ENCODE measurements around the gene LPAR1.

Gene LPAR1

DNA sequence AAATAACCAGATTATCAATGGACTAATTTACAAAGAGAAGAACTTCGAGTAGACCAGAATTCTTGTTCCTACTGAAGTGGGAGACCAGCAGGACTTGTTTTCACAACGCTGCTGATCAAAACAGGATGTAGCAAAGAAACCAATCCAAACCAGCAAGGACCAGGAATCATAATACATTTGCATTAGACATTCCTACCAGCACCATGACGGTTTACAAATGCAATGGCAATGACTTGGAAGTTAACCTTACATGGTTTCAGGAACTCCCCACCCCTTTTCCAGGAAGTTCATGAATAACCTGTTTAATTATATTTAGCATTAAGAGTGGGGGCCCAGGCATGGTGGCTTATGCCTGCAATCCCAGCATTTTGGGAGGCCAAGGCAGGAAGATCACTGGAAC is 100.0 kb downstream of the LPAR1 start:
- DNase-seq (no peak), ATAC-seq (no peak)
- Mint-ChIP-seq H3K9me3 (peaks cover 6% of the 10 kb centered on the region), H3K4me1 (peaks cover 6% of the 10 kb centered on the region), H3K27me3 (no peaks in the 10 kb centered on the region), H3K27ac (no peak overlapping the region), H3K36me3 (ENCODE audit: low read depth) (no peaks in the 10 kb centered on the region), H3K4me3 (no peak overlapping the region)

DNA sequence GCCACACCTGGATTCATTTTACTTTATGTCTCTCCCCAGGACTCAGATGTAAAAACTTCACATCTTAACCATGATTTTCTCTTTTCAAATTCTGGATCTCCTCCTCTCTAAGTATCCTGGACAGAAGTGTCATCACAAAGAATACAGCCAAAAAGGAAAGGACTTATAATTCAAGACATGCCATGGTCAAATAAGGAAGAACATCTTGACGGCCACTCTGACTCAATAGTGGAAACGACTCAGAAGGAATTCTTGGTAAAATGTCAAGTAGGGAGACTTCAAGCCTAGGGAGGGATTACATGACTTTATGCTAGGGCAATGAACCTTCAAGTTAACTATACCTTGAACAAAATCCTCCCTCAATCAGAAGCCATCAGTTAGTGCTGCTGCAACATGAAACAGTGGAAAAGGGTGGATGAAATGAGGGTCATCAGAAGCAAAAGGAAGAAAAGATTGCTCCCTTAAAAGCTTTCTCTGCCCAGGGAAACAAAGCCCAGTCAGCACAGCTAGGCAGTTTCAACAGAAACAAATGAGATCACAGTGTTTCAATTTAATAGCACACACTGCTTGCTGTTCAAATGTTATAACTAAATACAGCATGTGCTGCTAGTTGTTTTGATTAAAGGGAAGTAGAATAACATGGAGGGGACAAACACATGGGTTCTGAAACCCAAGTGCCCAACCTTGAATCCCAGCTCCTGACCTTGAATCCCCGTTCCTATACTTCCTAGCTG is 101.4 kb downstream of the LPAR1 start:
- DNase-seq (no peak), ATAC-seq (no peak)
- Mint-ChIP-seq H3K4me1 (peaks cover 7% of the 10 kb centered on the region), H3K36me3 (ENCODE audit: low read depth) (no peaks in the 10 kb centered on the region), H3K27me3 (no peaks in the 10 kb centered on the region), H3K9me3 (peaks cover 6% of the 10 kb centered on the region), H3K4me3 (no peak overlapping the region), H3K27ac (no peak overlapping the region)

DNA sequence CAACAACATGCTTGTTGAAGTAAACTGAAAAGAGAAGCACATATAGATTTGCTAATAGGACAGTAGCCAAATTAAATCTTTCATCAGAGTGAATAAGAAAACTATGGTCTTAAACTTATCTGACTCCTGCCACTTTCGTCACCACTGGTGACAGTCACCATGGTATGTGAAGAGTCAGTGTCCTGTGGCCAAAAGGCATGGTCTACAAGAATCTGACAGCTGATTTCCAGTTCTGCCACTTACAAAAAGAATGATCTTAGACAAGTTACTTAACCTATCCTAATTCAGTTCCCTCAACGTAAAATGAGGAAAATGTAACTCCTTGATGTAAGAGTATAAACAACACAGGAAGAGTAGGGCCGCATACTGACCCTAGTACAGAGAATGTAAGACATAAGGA is 102.0 kb downstream of the LPAR1 start:
- Mint-ChIP-seq H3K9me3 (peaks cover 6% of the 10 kb centered on the region), H3K27ac (no peak overlapping the region), H3K4me1 (peaks cover 7% of the 10 kb centered on the region), H3K4me3 (no peak overlapping the region), H3K36me3 (ENCODE audit: low read depth) (no peaks in the 10 kb centered on the region), H3K27me3 (no peaks in the 10 kb centered on the region)
- no peak for DNase-seq
- ATAC-seq, result no peak

DNA sequence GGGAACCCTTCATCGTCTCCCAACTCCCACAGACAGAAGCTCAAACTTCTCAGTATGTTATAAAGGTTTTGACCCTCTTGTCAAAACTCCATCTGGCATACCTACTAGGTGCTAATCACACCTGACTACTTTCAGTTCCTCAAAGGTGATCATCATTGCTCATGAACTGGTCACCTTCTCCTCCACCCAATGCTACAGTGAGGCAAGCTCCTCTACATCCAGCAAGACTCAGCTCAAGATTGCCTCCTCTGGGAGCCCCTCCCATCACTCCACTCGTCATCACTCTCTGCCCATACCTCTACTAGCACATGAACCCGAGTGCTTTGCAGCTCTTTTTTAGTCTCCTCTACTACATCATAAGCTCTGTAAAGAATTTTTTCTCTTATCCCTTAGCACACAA is 102.4 kb downstream of the LPAR1 start:
- no peak overlapping the region for H3K27ac Mint-ChIP-seq
- no peak overlapping the region for H3K4me3 Mint-ChIP-seq
- peaks cover 7% of the 10 kb centered on the region for H3K4me1 Mint-ChIP-seq
- ATAC-seq (no peak), DNase-seq (no peak)
- H3K9me3 Mint-ChIP-seq, result peaks cover 6% of the 10 kb centered on the region
- no peaks in the 10 kb centered on the region for H3K36me3 Mint-ChIP-seq (ENCODE audit: low read depth)
- H3K27me3 Mint-ChIP-seq, result no peaks in the 10 kb centered on the region

DNA sequence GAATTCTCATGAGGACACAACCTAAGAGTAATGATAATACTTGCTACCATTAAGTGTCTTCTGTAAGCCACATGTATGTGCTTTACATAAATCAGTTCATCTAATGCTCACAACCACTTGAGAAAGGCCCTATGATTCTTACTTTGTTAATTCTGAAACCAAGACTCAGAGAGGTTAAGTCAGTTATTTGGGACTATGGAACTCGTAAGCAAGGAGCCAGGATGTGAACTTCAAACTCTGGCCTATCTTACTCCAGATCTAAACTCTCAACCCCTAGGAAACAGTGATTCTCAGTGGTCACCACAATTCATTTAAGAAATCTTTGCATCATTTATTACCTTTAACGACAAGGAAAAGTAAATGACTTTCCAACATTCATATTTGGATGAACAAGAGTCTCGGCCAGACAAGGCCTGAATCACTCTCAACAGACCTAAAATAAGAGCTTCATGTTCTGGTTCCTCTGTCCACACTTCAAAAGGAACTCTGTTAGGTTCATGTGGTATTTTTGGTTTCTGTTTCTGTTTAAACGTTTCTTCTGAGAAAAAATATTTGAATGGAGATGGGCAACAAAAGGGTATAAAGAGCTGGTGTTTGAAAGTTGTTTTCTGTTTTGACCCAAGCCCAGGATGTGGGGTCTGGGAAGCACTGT is 104.8 kb downstream of the LPAR1 start:
- no peak overlapping the region for H3K27ac Mint-ChIP-seq
- ATAC-seq (no peak), DNase-seq (no peak)

DNA sequence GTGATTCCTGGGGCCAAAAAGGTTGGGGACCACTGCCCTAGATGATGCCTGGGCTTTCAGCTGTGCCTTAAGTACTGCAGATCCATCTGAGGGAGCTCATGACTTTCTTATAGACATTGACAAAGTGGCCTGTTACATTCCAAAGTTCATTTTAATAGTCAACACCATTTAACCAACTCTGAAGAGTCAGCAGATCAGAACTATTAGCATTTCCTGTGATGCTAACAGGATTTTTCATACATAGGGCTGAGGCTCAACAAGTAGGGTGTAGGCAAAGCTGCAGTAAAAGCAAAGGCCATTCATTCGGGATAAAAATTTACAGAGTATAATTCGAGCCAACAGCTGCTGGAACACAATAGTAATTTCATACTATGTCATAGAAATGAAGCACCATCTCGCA is 105.4 kb downstream of the LPAR1 start:
- Mint-ChIP-seq H3K27me3 (no peaks in the 10 kb centered on the region), H3K4me1 (peaks cover 1% of the 10 kb centered on the region), H3K4me3 (no peak overlapping the region), H3K9me3 (no peaks in the 10 kb centered on the region), H3K27ac (no peak overlapping the region), H3K36me3 (ENCODE audit: low read depth) (no peaks in the 10 kb centered on the region)
- ATAC-seq (no peak), DNase-seq (no peak)

More for the DNA sequence above, 104.8 kb downstream of the LPAR1 start:
- no peaks in the 10 kb centered on the region for H3K9me3 Mint-ChIP-seq
- peaks cover 1% of the 10 kb centered on the region for H3K4me1 Mint-ChIP-seq
- H3K36me3 Mint-ChIP-seq (ENCODE audit: low read depth), result no peaks in the 10 kb centered on the region
- no peak overlapping the region for H3K4me3 Mint-ChIP-seq
- H3K27me3 Mint-ChIP-seq, result no peaks in the 10 kb centered on the region

DNA sequence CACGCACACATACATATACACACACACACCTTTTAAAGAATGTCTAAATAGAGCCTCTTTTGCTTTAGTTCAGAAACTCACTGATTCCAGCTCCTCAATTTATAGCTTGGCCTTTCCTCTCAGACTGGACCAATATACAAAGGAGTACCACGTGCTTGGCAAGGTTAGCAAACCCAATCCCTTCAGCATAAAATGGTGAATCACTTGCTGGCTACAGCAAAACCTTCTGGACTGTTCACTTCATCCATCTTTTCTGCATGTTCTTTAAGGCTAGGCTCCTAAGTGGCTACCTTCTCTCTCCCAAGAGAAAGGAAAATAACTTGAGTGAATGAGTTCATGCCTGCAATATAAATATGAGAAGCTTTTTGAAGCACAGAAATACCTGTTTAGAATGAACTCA is 109.7 kb downstream of the LPAR1 start:
- no peaks in the 10 kb centered on the region for H3K9me3 Mint-ChIP-seq
- peaks cover 1% of the 10 kb centered on the region for H3K4me1 Mint-ChIP-seq
- no peaks in the 10 kb centered on the region for H3K27me3 Mint-ChIP-seq
- ATAC-seq, result no peak
- no peak overlapping the region for H3K27ac Mint-ChIP-seq
- H3K36me3 Mint-ChIP-seq (ENCODE audit: low read depth), result no peaks in the 10 kb centered on the region
- no peak for DNase-seq
- H3K4me3 Mint-ChIP-seq, result no peak overlapping the region

DNA sequence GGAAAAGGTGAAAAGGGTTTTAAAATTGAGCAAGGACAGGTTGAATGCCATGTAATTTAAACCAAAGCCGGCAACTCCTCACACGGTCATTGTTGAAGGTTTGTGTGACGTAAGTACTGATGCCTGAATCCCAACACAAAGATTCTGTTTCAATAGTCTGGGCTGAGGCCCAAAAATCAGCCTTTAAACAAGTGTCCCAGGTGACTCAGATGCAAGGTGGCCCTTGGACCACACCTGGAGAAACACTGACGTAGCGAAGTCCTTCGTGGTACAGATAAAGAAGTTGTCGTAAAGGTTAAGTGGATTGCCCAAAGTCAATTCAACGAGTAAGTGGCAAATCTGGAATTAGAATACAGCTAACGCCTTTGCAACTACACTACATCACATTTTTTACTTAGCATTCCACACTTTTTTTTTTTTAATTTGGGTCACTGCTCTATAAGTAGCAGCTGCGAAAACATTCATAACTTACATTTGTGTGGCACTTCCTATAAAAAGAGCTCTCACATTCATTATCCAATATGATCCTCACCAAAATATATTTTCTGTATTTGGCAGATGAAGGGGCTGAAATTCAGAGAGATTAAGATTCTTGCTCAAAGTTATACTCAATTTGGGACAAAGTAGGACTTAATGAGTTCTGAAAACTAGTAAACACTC is 111.3 kb downstream of the LPAR1 start:
- DNase-seq (no peak), ATAC-seq (no peak)
- Mint-ChIP-seq H3K4me3 (no peak overlapping the region), H3K4me1 (no peaks in the 10 kb centered on the region), H3K27ac (no peak overlapping the region), H3K9me3 (no peaks in the 10 kb centered on the region), H3K36me3 (ENCODE audit: low read depth) (no peaks in the 10 kb centered on the region), H3K27me3 (no peaks in the 10 kb centered on the region)

DNA sequence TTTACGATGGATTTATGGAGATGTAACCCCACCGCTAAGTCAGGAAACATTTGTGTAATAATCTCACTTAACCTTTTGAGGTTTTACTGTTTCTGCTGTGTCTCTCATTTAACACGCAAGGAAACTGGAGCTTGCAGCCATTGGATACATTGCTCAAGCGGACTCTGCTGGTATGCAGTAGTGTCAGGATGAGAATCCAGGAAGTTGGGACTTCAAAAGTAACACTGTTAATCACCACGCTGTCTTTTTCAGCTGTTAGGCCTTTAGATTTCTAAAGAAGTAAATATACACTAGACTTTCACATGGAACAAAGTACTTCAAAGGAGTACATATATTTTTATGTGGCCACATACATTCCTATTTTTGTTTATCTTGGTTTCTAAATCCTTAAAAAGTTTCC is 114.7 kb downstream of the LPAR1 start:
- H3K4me1 Mint-ChIP-seq, result no peaks in the 10 kb centered on the region
- H3K27me3 Mint-ChIP-seq, result no peaks in the 10 kb centered on the region
- H3K27ac Mint-ChIP-seq, result no peak overlapping the region
- H3K9me3 Mint-ChIP-seq, result no peaks in the 10 kb centered on the region
- no peak for ATAC-seq
- H3K36me3 Mint-ChIP-seq (ENCODE audit: low read depth), result no peaks in the 10 kb centered on the region
- no peak for DNase-seq
- H3K4me3 Mint-ChIP-seq, result no peak overlapping the region

DNA sequence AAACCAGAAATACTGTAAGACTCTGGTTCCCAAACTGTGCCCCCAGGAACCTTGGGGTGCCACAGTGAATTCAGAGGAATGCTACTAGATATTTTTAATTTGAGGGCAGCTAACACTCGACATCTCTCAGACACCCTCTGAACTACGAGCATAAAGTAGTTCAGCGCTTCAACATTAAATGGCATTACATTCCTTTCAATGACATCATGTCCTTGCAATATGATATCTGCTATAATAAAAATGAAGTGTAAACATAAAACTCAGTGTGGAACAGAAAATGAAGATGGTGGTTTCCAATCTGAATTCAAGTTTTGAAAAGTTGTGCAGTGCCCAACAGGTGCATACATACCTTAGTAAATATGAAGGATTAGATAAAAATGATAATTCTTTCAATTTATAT is 116.1 kb downstream of the LPAR1 start:
- no peaks in the 10 kb centered on the region for H3K4me1 Mint-ChIP-seq
- DNase-seq (no peak), ATAC-seq (no peak)
- H3K9me3 Mint-ChIP-seq, result no peaks in the 10 kb centered on the region
- no peaks in the 10 kb centered on the region for H3K36me3 Mint-ChIP-seq (ENCODE audit: low read depth)
- H3K27ac Mint-ChIP-seq, result no peak overlapping the region
- no peaks in the 10 kb centered on the region for H3K27me3 Mint-ChIP-seq
- H3K4me3 Mint-ChIP-seq, result no peak overlapping the region

DNA sequence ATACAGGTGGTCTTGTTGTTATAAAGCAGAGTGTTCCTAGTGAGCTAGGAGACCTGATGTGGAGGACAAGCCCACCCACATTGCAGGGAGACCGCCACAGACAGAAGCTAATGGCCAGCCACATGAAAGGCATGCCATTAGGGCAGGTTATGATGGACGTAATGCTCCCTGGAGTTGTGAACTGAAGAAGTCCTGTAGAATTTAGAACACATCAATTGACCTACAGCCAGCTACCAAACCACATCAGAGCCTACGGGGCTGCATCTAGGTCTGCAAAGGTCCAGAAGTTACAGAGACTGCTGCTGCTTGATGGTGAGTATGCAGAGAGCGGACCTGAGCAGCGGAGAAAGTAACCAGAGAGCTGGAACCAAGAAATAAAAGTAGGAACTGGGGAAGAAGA is 116.6 kb downstream of the LPAR1 start:
- no peak for DNase-seq
- no peak overlapping the region for H3K4me3 Mint-ChIP-seq
- H3K4me1 Mint-ChIP-seq, result no peaks in the 10 kb centered on the region
- H3K27me3 Mint-ChIP-seq, result no peaks in the 10 kb centered on the region
- H3K9me3 Mint-ChIP-seq, result no peaks in the 10 kb centered on the region
- H3K36me3 Mint-ChIP-seq (ENCODE audit: low read depth), result no peaks in the 10 kb centered on the region
- H3K27ac Mint-ChIP-seq, result no peak overlapping the region
- no peak for ATAC-seq

DNA sequence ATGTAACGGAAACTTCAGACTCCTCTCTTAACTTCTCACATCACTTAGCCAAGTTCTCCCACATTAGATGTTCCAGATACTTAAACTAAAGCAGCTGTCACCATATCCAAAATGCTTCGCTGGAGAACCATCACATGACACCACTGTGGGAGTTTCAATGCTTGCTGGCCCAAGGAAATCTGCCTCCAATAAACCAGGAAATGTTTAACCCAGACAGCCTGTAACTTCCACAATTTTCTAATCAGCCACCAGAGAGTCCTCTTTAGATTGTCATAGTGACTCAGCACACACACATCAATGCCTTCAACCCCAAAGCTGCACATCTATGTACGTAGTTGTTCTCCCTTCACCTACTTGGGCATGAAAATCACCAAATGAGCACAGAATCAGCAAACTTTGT is 118.7 kb downstream of the LPAR1 start:
- Mint-ChIP-seq H3K36me3 (ENCODE audit: low read depth) (no peaks in the 10 kb centered on the region), H3K4me1 (no peaks in the 10 kb centered on the region), H3K4me3 (no peak overlapping the region), H3K9me3 (peaks cover 4% of the 10 kb centered on the region), H3K27me3 (no peaks in the 10 kb centered on the region), H3K27ac (no peak overlapping the region)
- ATAC-seq (no peak), DNase-seq (no peak)

DNA sequence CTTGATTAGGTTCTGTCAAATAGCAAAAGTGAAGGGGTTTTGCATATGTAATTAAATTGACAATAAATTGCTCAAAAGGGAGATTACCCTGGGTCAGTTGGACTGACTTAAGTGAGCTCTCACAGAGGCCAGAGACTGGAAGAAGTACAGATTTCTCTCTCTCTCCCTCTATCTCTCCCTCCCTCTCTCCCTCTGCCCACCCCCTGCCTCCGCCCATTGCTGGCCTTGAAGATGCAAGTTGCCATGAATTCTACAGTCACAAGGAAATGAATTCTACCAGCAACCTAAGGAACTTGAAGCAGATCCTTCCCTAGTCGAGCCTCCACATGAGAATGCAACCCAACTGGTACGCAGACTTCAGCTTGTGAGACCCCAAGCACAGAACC is 119.2 kb downstream of the LPAR1 start:
- no peak overlapping the region for H3K27ac Mint-ChIP-seq
- DNase-seq (no peak), ATAC-seq (no peak)
- no peak overlapping the region for H3K4me3 Mint-ChIP-seq
- H3K4me1 Mint-ChIP-seq, result no peaks in the 10 kb centered on the region
- no peaks in the 10 kb centered on the region for H3K36me3 Mint-ChIP-seq (ENCODE audit: low read depth)
- H3K9me3 Mint-ChIP-seq, result peaks cover 8% of the 10 kb centered on the region
- H3K27me3 Mint-ChIP-seq, result no peaks in the 10 kb centered on the region

DNA sequence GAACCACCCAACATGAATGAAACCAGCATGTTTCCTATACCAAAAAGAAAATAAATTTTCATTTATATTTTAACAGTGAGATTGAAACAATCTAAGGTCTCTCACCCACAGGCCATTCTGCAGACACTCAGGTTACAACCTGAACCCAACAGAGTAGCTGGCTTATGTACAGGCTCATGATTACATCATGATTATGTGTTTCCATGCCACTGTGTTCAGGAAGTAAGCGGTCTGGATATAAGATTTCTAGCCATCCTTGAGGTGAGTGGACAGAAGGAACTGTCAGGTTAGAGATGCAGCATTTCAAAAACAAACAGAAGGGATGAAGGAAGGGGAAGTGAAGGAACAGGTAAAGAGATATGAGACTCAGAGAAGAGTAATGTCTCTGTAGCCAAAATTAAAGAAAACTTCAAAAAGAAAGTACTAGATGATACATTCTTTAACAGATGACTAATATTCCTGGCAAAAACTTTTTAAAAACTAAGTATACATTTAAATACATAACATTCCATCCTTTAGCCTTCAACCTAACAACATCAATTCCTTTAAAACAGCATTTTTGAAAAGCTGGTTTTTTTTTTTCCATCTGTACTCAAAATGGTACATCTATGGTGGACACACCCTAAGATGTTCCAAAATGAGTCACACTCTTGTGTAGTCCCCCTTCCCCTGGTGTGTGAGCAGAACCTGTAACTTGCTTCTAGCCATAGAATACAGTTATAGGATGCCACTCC is 119.8 kb downstream of the LPAR1 start:
- no peak overlapping the region for H3K27ac Mint-ChIP-seq
- H3K4me1 Mint-ChIP-seq, result no peaks in the 10 kb centered on the region
- DNase-seq (no peak), ATAC-seq (no peak)
- no peak overlapping the region for H3K4me3 Mint-ChIP-seq
- peaks cover 9% of the 10 kb centered on the region for H3K9me3 Mint-ChIP-seq
- H3K27me3 Mint-ChIP-seq, result no peaks in the 10 kb centered on the region
- no peaks in the 10 kb centered on the region for H3K36me3 Mint-ChIP-seq (ENCODE audit: low read depth)

DNA sequence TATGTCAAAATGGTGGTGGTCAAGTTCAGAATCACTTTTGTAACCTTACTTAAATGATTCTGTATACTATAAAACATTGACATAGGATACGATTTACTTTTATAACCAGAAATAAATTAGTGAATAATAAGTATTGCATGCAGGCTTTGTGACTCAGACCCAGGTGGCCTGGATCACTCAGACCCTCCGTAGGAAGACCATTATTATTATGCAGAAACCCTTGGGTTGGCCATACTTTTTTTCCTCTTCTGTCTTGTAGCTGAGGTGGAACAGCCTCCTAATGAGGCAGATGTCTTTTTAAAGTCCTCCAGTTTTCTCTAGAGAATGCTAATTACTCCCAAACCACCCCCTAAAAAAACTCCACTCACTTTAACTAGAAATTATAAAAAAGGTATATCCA is 121.9 kb downstream of the LPAR1 start:
- ATAC-seq (no peak), DNase-seq (no peak)
- H3K27ac Mint-ChIP-seq, result no peak overlapping the region

More for the DNA sequence above, 121.9 kb downstream of the LPAR1 start:
- H3K4me1 Mint-ChIP-seq, result no peaks in the 10 kb centered on the region
- H3K27me3 Mint-ChIP-seq, result no peaks in the 10 kb centered on the region
- no peak overlapping the region for H3K4me3 Mint-ChIP-seq
- peaks cover 9% of the 10 kb centered on the region for H3K9me3 Mint-ChIP-seq
- H3K36me3 Mint-ChIP-seq (ENCODE audit: low read depth), result no peaks in the 10 kb centered on the region
